IPS-18c (cell line): ENCODE data around the gene GSN.

Experiments used
- H3K4me3 ChIP-seq: 2 replicates; pipeline ENCODE4 v1.7.0; 2013; ENCODE audit warnings: low read depth, mild to moderate bottlenecking, low read length, moderate library complexity; ENCODE audit not compliant: insufficient read depth
- H3K9me3 ChIP-seq: one replicate; pipeline ENCODE4 v1.6.1; 2013; ENCODE audit warnings: mild to moderate bottlenecking, low read length, moderate library complexity; ENCODE audit not compliant: control insufficient read depth, insufficient read depth

GSN gene

DNA sequence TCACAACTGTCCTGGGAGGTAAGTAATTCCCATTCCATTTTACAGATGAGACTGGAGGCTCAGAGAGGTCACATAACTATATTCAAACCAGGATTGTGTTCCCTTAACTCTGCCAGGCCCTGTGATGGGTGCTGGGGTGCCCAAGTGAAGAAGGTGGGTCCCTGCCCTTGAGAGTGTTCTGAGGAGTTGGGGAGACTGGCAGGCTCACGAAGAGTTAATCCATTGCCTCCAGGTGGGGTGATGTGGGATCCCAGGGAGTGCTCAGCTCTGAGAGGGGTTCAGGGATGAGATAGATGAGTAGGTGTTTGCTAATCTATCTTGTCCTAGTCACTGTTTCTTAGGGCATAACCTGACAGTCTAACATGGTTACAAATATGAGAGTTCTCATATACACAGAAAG lies 36.7 kb downstream of the GSN start:
- Histone ChIP-seq H3K4me3 (no peak overlapping the region), H3K9me3 (peaks cover 2% of the 10 kb centered on the region)

DNA sequence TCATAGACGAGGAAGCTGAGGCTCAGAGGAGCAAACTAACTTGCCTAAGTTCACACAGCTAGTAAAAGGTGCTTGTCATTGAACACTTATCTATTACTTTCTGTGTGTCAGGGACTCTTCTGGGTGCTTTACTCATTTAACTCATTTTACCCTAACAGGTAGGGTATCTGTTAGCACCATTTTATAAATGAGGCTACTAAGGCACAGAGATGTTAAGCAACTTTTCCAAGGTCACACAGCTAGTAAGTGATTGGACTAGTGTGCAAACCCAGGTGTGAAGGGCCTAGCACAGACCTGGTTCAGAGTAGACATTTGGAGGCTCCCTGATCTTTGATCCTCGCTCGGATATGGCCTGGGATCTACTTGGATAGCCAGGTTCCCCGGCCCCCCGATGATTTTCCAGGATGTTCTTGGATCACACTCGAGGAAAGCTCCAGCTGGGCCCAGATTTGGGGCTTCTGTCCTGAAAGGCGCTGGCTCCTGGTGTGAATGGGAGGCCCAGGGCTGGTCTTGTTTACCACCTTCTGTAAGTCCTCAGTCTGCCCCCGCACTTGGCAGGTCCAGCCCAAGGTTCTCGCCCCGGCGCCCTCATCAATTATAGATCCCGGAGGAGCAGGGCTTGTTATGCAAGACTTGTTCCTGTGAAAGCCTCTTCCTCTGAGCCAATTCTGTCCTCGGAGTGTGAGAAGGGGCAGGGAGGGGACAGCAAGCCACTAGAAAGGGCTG lies 37.5 kb downstream of the GSN start:
- Histone ChIP-seq H3K9me3 (peaks cover 2% of the 10 kb centered on the region), H3K4me3 (no peak overlapping the region)

DNA sequence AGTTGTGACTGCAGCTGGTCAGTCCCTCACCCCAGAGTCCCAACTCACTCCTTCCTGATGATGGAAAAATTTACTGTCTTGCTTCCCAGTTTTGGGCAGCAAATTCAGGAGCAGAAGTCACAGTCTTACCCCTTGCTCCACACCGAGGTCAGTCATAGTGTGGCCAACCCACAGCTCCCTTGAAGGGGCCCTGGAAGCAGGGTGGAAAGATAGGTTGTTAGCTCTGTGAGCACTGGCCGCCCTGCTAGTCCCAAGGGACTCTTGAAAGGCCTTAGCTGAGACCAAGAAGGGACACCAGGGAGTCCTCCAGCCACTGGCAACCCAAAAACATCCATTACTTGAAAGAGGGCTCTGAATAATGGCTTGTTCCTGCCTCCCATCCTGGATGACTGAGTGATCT lies 40.0 kb downstream of the GSN start:
- peaks cover 2% of the 10 kb centered on the region for H3K9me3 ChIP-seq
- no peak overlapping the region for H3K4me3 ChIP-seq

DNA sequence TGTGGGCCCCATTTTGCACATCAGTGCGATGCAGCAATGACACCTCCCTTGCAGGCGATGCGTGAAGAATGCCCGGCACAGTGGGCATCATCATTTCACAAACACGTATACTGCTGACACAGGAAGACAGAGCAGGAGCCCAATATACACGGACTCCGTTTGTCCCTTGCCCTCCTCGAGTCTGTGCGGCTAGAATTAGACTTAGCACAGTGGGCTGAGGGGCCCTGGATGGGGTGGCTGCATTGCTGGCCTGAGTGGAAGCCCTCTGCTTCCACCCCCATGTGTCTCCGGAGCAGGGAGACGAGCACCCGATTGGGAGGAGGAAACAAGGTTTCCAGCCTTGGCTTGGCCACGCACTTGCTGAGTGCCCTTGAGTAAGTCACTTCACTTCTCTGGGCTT lies 40.8 kb downstream of the GSN start:
- peaks cover 2% of the 10 kb centered on the region for H3K9me3 ChIP-seq

DNA sequence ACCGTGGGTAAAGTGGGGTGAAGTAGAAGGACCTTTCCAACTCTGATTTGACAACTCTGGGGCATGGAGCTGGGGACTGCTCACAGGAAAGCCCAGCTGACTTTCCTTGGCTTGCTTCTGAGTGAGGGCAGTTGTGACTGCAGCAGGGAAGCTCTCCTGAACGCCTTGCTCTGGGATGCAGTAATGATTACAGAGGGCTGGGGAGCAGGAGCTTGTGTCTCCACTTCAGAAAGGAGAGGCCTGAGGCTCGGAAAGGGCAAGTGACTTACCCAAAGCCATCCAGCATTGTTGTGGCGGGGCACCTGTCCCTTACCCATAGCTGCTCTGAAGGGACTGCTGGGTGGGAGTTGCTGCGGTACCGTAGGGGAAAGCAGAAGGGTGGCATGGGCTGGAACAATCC lies 41.2 kb downstream of the GSN start:
- Histone ChIP-seq H3K4me3 (no peak overlapping the region), H3K9me3 (peaks cover 2% of the 10 kb centered on the region)

More for the DNA sequence above, 40.8 kb downstream of the GSN start:
- H3K4me3 ChIP-seq = no peak overlapping the region

DNA sequence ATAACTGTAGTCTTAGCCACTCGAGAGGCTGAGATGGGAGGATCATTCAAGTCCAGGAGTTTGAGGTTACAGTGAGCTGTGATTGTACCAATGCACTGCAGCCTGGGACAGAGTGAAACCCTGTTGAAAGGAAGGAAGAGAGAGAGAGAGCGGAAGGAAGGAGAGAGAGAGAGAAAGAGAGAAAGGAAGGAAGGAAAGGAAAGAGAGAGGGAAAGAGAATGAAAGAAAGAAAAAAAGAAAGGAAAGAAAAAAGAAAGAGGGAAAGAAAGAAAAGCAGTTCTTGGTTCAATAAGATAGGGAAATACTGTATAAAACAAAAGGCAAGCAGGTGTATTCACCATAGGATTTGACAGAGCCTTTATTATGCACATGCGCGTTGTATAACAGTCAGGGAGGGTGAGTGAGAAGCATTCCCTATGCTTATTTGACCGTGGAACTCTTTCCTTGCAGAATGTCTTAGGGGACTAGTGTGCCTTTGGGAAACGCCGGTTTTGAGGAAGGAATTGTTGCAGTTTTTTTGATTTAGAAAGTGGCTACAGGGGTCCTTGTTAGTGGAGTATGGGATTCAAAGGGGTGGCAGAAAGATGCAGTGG lies 42.0 kb downstream of the GSN start:
- Histone ChIP-seq H3K4me3 (no peak overlapping the region), H3K9me3 (peaks cover 2% of the 10 kb centered on the region)

DNA sequence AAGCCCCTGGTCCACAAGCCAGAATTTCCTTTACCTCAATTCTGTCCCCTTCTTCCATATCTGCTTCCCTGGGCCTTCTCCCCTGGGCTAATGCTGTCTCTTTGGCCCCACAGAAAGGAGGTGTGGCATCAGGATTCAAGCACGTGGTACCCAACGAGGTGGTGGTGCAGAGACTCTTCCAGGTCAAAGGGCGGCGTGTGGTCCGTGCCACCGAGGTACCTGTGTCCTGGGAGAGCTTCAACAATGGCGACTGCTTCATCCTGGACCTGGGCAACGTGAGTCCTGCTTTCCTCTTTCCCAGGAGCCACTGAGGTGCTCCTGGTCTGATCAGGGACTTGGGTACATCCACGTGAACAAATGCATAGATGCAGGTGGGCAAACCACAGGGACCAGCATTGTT lies 42.6 kb downstream of the GSN start:
- peaks cover 2% of the 10 kb centered on the region for H3K9me3 ChIP-seq

DNA sequence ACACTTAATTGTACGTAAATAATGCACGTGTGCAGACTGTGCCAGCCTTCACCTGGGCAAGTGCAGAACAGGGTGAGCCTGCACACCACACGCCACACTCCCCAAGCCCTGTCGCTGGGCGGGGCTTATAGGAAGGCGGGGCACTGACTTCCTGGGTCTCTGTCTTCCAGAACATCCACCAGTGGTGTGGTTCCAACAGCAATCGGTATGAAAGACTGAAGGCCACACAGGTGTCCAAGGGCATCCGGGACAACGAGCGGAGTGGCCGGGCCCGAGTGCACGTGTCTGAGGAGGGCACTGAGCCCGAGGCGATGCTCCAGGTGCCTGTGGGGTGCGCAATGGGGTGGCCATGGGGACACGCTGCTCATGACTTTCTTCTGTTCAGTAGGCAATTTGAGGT lies 44.2 kb downstream of the GSN start:
- Histone ChIP-seq H3K9me3 (peaks cover 2% of the 10 kb centered on the region), H3K4me3 (no peak overlapping the region)

More for the DNA sequence above, 42.6 kb downstream of the GSN start:
- H3K4me3 ChIP-seq = no peak overlapping the region

DNA sequence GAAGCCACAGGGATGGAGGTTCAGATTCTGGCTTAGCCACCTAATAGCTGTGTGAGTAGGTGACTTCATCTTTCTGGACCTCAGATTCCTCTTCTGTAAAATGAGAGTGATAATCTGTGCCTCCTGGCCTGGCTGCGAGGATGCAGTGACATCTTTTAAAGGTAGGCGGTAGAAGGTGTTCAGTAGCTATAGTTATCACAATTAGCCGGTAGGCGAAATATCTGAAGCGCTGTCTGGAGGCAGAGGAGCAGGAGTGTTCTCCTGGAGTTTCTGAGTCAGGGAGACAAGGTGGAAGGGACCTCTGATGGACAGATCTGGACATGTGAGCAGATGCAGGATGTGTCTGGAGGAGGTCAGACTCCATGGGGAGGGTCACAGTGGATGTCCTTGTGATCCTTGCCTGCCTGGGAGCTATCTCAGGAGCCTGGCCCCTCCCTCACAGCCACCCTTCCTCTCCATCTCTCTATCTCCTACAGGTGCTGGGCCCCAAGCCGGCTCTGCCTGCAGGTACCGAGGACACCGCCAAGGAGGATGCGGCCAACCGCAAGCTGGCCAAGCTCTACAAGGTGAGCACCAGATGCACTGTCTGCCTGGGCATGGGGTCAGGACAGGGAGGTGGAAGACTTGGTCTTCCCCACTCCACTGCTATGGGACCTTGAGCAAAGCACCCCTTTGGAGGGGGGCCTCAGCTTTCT lies 45.6 kb downstream of the GSN start:
- Histone ChIP-seq H3K9me3 (peaks cover 2% of the 10 kb centered on the region), H3K4me3 (no peak overlapping the region)

DNA sequence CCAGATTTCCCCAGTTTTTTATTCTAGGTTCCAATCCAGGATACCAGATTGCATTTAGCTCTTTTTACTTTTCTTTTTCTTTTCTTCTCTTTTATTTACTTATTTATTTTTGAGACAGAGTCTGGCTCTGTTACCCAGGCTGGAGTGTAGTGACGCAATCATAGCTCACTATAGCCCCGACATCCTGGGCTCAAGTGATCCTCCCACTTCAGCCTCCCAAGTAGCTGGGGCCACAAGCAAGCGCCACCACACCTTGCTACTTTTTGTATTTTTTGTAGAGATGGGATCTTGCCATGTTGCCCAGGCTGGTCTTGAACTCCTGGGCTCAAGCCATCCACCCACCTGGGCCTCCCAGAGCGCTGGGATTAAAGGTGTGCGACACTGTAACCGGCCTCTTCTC lies 48.4 kb downstream of the GSN start:
- H3K9me3 ChIP-seq = no peaks in the 10 kb centered on the region
- H3K4me3 ChIP-seq = no peak overlapping the region

DNA sequence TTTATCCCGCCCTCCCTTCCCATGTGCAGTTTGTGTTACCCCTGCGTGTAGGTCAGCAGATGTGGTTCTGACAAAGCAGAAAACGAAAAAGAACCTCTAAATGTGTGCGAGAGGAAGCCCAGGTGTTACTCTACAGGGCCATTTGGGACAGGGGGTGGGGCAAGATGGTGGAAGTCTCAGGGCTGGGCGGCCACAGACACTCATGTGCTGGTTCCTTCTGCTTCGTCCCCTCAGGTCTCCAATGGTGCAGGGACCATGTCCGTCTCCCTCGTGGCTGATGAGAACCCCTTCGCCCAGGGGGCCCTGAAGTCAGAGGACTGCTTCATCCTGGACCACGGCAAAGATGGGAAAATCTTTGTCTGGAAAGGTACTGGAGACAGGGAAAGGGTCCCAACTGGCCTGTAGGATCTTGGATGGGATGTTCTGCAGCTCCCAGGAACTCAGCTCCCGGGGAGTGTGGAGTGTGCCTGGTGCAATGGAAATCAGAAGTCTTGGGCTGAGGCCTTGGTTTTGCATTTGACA lies 49.0 kb downstream of the GSN start:
- Histone ChIP-seq H3K4me3 (no peak overlapping the region), H3K9me3 (no peaks in the 10 kb centered on the region)

DNA sequence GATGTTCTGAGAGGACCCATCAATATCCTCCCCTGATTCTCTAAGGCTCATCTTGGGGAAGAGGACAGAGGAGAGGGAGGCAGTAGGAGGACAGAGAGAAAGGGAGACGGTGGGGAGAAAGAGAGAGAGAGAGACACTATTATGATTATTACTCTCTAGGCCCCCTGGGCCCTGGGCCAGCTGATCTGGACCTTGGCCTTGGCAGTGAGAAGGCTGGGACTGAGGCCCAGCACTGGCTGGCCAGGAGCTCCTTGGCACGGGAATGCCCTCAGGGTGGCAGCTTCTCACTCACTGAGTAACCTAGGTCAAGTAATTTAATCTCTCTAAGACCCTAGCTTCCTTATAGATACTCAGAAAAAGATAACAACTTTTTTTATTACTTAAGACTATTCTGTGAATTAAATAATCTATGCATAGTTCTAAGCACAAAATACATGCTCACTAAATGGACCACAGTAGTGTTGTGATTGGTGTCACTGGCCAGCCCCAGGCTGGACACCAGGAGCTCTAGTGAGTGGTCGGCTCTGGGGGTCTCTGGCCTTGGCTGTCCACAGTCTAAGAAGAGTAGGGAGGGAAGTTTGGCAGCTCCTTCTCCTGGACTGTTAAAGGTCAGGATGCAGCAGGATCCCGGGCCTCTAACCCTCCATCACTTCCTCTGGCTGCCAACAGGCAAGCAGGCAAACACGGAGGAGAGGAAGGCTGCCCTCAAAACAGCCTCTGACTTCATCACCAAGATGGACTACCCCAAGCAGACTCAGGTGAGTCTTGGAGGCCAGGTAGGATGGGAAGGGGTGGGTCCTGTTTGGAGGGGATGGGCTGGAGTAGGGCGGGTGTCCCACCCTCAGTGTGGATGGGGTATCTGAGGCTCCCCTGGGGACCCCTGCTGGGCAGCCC lies 50.0 kb downstream of the GSN start:
- H3K9me3 ChIP-seq = no peaks in the 10 kb centered on the region
- no peak overlapping the region for H3K4me3 ChIP-seq

DNA sequence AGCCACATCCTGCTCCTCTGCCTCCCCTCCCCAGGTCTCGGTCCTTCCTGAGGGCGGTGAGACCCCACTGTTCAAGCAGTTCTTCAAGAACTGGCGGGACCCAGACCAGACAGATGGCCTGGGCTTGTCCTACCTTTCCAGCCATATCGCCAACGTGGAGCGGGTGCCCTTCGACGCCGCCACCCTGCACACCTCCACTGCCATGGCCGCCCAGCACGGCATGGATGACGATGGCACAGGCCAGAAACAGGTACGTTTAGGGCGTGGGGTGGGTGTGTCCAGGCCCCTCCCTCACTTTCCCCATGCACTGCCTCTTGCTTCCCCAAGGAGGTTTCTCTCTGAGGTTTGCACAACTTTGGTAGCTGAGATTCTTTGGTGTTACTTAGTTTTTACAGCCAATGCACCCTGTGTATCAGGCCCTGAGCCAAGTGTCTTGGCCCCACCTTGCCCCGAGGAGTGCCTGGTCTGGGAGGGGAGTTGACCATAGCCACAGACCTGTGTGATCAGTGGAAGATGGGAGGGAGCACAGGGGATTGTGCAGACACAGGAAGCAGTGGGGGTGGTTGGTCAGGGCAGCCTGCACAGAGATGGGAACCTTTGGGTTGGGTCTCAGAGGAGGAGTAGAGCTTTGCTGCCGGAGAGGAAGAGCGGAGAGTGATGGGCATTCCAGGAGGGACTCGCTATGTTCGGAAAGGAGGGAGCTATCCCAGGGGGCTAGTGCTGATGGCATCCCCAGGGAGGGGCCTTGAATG lies 50.8 kb downstream of the GSN start:
- H3K9me3 ChIP-seq = no peaks in the 10 kb centered on the region
- no peak overlapping the region for H3K4me3 ChIP-seq

DNA sequence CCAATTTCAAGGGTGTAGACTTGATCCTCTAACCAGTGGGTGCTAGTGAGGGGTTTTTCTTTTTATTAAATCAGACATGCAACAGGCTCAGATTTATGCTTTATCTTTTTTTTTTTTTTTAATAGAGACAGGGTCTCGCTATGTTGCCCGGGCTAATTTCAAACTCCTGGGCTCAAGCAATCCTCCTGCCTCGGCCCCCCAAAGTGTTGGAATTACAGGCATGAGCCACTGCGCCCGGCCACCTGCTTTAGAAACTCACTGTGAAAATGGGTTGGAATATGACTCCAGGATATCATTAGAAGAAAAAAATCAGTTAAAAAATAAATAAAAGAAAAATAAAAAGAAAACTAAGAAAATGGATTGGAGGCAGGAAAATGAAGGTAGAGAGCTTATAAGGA lies 51.4 kb downstream of the GSN start:
- no peaks in the 10 kb centered on the region for H3K9me3 ChIP-seq
- H3K4me3 ChIP-seq = no peak overlapping the region

DNA sequence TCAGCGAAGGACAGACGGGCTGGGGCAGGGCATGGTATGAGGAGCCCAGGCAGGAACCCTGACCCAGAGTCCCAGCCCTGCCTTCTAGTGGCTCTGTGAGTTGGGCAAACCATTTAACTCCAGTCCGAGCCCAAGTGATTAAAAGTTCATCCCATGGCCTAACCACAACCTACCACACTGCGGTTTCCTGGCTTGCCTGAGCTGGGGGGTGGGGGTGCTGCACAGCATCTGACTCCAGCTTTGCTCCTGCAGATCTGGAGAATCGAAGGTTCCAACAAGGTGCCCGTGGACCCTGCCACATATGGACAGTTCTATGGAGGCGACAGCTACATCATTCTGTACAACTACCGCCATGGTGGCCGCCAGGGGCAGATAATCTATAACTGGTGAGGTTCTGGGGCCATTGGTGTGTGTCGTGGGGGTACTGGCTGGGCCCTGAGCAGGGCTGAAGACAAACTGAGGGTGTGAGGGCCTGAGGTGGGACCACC lies 53.1 kb downstream of the GSN start:
- H3K9me3 ChIP-seq = no peaks in the 10 kb centered on the region
- no peak overlapping the region for H3K4me3 ChIP-seq

DNA sequence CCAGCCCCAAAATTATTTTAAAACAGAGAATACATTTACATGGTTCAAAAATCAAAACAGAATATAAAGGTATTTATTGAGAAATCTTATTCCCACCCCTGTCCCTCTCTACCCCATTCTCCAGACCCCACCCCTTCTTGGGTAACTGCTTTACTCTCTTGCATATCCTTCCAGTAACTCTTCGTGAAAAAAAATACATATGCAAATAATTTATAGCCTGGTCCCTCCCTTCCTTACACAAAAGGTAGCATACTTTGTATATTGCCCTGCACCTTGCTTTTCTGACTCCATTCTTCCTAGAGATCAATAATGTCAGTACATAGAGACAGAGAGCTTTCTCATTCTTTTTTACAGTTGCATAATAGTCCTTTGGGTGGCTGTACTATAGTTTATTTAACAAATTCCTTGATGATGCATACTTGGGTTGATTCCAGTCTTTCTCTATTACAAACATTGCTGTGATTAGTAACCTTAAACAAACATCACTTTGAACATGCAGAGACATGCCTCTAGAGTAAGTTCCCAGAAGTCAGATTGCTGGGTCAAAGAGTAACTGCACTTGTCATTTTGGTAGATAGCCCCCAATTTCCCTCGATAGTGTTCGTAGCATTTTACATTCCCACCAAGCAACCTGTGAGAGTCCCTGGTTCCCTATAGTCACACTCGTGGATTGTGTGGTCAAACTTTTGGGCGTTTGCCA lies 54.2 kb downstream of the GSN start:
- Histone ChIP-seq H3K4me3 (no peak overlapping the region), H3K9me3 (no peaks in the 10 kb centered on the region)
